IMR-90 (cell line): ENCODE data around the gene HAVCR1. TPM values are rescaled to one million over a fixed set of nuclear protein-coding genes. Genes with fewer than 3 reads are reported as not detected.

ENCODE experiments used
- ATAC-seq: fragments of 200-7000 bp; cut with Tn5 transposase; 2 replicates; pipeline ENCODE4 v1.9.1; 2020; ENCODE audit warnings: low read depth, mild to moderate bottlenecking, moderate library complexity
- BruUV-seq: library from RNA; stranded (reverse); fragments of 400-500 nt; replicated peaks from 2 replicates; lab custom pipeline; 2021; lab: Mats Ljungman, UMichigan
- CTCF ChIA-PET: fragments of 300-600 bp; formaldehyde crosslinking; extraction: SDS; loops from one replicate; lab custom pipeline; 2021; ENCODE audit warnings: antibody characterized with exemption; lab: Yijun Ruan, JAX
- POLR2A ChIA-PET: fragments of 300-600 bp; sonication (Branson Sonifier 250); formaldehyde crosslinking; loops from one replicate; lab custom pipeline; 2022; ENCODE audit warnings: antibody characterized with exemption; ENCODE audit not compliant: unreplicated experiment; lab: Charles Lee
- DNase-seq: peaks from one replicate; pipeline ENCODE4 v3.0.0; 2013
- H2AFZ ChIP-seq: replicated peaks from 2 replicates; pipeline ENCODE3; 2013; ENCODE audit warnings: low read length, mild to moderate bottlenecking; ENCODE audit not compliant: poor library complexity
- H2AK5ac ChIP-seq: 2 replicates; pipeline ENCODE4 v1.6.1; 2013; ENCODE audit warnings: low read depth, low read length, inconsistent platforms
- H2AK9ac ChIP-seq: replicated peaks from 2 replicates; pipeline ENCODE3; 2013; ENCODE audit warnings: mild to moderate bottlenecking, low read depth, low read length, moderate library complexity; ENCODE audit not compliant: poor library complexity
- H2BK120ac ChIP-seq: 2 replicates; pipeline ENCODE4 v1.6.1; 2013; ENCODE audit warnings: low read depth, low read length, inconsistent platforms
- H2BK15ac ChIP-seq: 3 replicates; pipeline ENCODE4 v1.6.1; 2013; ENCODE audit warnings: low read depth, low read length, inconsistent platforms
- H2BK20ac ChIP-seq: 2 replicates; pipeline ENCODE4 v1.6.1; 2013; ENCODE audit warnings: low read depth, mild to moderate bottlenecking, inconsistent platforms, low read length, moderate library complexity
- H2BK5ac ChIP-seq: 2 replicates; pipeline ENCODE4 v1.6.1; 2013; ENCODE audit warnings: mild to moderate bottlenecking, low read depth, low read length, inconsistent platforms; ENCODE audit not compliant: poor library complexity, severe bottlenecking
- H3K14ac ChIP-seq: replicated peaks from 2 replicates; pipeline ENCODE4 v1.6.1; 2013; ENCODE audit warnings: low read depth, low read length, inconsistent platforms
- H3K18ac ChIP-seq: 2 replicates; pipeline ENCODE4 v1.6.1; 2013; ENCODE audit warnings: low read depth, low read length, control low read depth
- H3K23ac ChIP-seq: 2 replicates; pipeline ENCODE4 v1.6.1; 2013; ENCODE audit warnings: low read depth, low read length, inconsistent platforms
- H3K27ac ChIP-seq: 2 replicates; pipeline ENCODE4 v1.5.1; 2013; ENCODE audit warnings: mild to moderate bottlenecking, control low read depth, low read length; ENCODE audit not compliant: insufficient read depth
- H3K27me3 ChIP-seq: 2 replicates; pipeline ENCODE4 v1.6.1; 2013; ENCODE audit warnings: low read length; ENCODE audit not compliant: control insufficient read depth, insufficient read depth
- H3K36me3 ChIP-seq: 2 replicates; pipeline ENCODE4 v1.6.1; 2013; ENCODE audit warnings: low read length, mixed read lengths; ENCODE audit not compliant: control insufficient read depth, insufficient read depth
- H3K4ac ChIP-seq: 2 replicates; pipeline ENCODE4 v1.6.1; 2013; ENCODE audit warnings: low read depth, low read length, inconsistent platforms
- H3K4me1 ChIP-seq: 2 replicates; pipeline ENCODE4 v1.6.1; 2013; ENCODE audit warnings: low read length, mixed read lengths; ENCODE audit not compliant: control insufficient read depth, insufficient read depth
- H3K4me2 ChIP-seq: 2 replicates; pipeline ENCODE4 v1.6.1; 2013; ENCODE audit warnings: low read depth, mild to moderate bottlenecking, control low read depth, low read length, moderate library complexity
- H3K4me3 ChIP-seq: 2 replicates; pipeline ENCODE4 v1.5.1; 2013; ENCODE audit warnings: low read depth, mild to moderate bottlenecking, control low read depth, low read length, moderate library complexity; ENCODE audit not compliant: insufficient read depth
- H3K56ac ChIP-seq: 2 replicates; pipeline ENCODE4 v1.6.1; 2013; ENCODE audit warnings: low read length, inconsistent platforms; ENCODE audit not compliant: insufficient read depth; ENCODE audit errors: extremely low read depth
- H3K79me1 ChIP-seq, 2 experiments: 2 replicates each; pipeline ENCODE4 v1.6.1; 2013; ENCODE audit warnings: low read length in 2 of 2, inconsistent platforms in 1 of 2, low read depth in 1 of 2
- H3K9ac ChIP-seq: 2 replicates; pipeline ENCODE4 v1.6.1; 2013; ENCODE audit warnings: low read depth, low read length, control low read depth
- H3K9me1 ChIP-seq: 2 replicates; pipeline ENCODE4 v1.6.1; 2013; ENCODE audit warnings: low read length, inconsistent platforms; ENCODE audit not compliant: insufficient read depth
- H3K9me3 ChIP-seq: 2 replicates; pipeline ENCODE4 v1.6.1; 2013; ENCODE audit warnings: low read length; ENCODE audit not compliant: control insufficient read depth, insufficient read depth
- H4K20me1 ChIP-seq: 2 replicates; pipeline ENCODE4 v1.6.1; 2013; ENCODE audit warnings: low read length, inconsistent platforms; ENCODE audit not compliant: insufficient read depth
- H4K5ac ChIP-seq: 2 replicates; pipeline ENCODE4 v1.6.1; 2013; ENCODE audit warnings: mild to moderate bottlenecking, low read depth, low read length, control low read depth
- H4K8ac ChIP-seq, 2 experiments: 2 replicates each; pipeline ENCODE4 v1.6.1; 2013; ENCODE audit warnings: low read depth in 2 of 2, low read length in 2 of 2, control low read depth in 1 of 2, inconsistent platforms in 1 of 2
- H4K91ac ChIP-seq: 2 replicates; pipeline ENCODE4 v1.6.1; 2013; ENCODE audit warnings: low read depth, low read length, inconsistent platforms; ENCODE audit not compliant: insufficient read depth
- BHLHE40 ChIP-seq: fragments of 150-350 bp; IDR thresholded peaks from 2 replicates; pipeline ENCODE4 v1.6.1; 2016; ENCODE audit warnings: mild to moderate bottlenecking, low read depth, low read length
- CEBPB ChIP-seq: IDR thresholded peaks from 2 replicates; pipeline ENCODE4 v1.6.1; 2012; ENCODE audit warnings: low read depth, low read length, improper control_type of control experiment
- ELK1 ChIP-seq: fragments of 150-350 bp; IDR thresholded peaks from 2 replicates; pipeline ENCODE4 v1.6.1; 2016; ENCODE audit warnings: low read depth, mild to moderate bottlenecking, low read length, moderate library complexity, borderline replicate concordance
- FOS ChIP-seq: fragments of 150-350 bp; IDR thresholded peaks from 2 replicates; pipeline ENCODE4 v1.6.1; 2016; ENCODE audit warnings: low read depth, low read length
- MAFK ChIP-seq: IDR thresholded peaks from 2 replicates; pipeline ENCODE4 v1.6.1; 2012; ENCODE audit warnings: low read depth, low read length, improper control_type of control experiment
- MXI1 ChIP-seq: IDR thresholded peaks from 2 replicates; pipeline ENCODE4 v1.6.1; 2012; ENCODE audit warnings: low read depth, mild to moderate bottlenecking, low read length, moderate library complexity, borderline replicate concordance
- NFE2L2 ChIP-seq: fragments of 150-350 bp; IDR thresholded peaks from 2 replicates; pipeline ENCODE4 v1.6.1; 2016; ENCODE audit warnings: low read depth, mild to moderate bottlenecking, low read length
- POLR2A ChIP-seq: IDR thresholded peaks from 2 replicates; pipeline ENCODE4 v1.6.1; 2012; ENCODE audit warnings: mild to moderate bottlenecking, low read depth, low read length
- RAD21 ChIP-seq: IDR thresholded peaks from 2 replicates; pipeline ENCODE4 v1.6.1; 2012; ENCODE audit warnings: low read length, improper control_type of control experiment
- RCOR1 ChIP-seq: IDR thresholded peaks from 2 replicates; pipeline ENCODE4 v1.6.1; 2012; ENCODE audit warnings: mild to moderate bottlenecking, low read length, improper control_type of control experiment; ENCODE audit not compliant: insufficient replicate concordance
- USF2 ChIP-seq: fragments of 150-350 bp; IDR thresholded peaks from 2 replicates; pipeline ENCODE4 v1.6.1; 2017; ENCODE audit warnings: mild to moderate bottlenecking, antibody characterized with exemption, low read length, low read depth
- WGBS, 2 experiments: methylation state at CpG; one replicate each; pipeline versions ENCODE4 v1.1.5 to v1.1.7; 2013; ENCODE audit warnings: missing lambda C conversion rate in 2 of 2; ENCODE audit not compliant: insufficient read length in 1 of 2; ENCODE audit errors: extremely low coverage in 2 of 2; 5-methylcytosine and 5-hydroxymethylcytosine counted together
- dilution Hi-C: fragments of 300-500 bp; cut with HindIII; formaldehyde crosslinking; loops from one replicate; pipeline ENCODE4 v1.14.3; 2018; ENCODE audit warnings: low sequenced_read_pairs; ENCODE audit not compliant: unreplicated experiment
- in situ Hi-C: fragments of 300-500 bp; cut with MboI; formaldehyde crosslinking; loops from 3 replicates; pipeline ENCODE4 v1.14.3; 2019; ENCODE audit warnings: low sequenced_read_pairs, inconsistent platforms, mixed read lengths
- intact Hi-C: fragments of 100-400 bp; cut with micrococcal nuclease; formaldehyde crosslinking; loops from 2 replicates; pipeline ENCODE4 v1.10.0; 2022
- polyA plus RNA-seq, 3 experiments: library from polyadenylated mRNA; depleted of rRNA; stranded (reverse); fragments of >200 nt; gene quantifications; 2 replicates each; pipeline ENCODE4 v1.2.3, GENCODE V29; 2012; ENCODE audit warnings: low replicate concordance in 1 of 3
- total RNA-seq: library from RNA; depleted of rRNA; stranded (reverse); fragments of >200 nt; gene quantifications from 2 replicates; pipeline ENCODE4 v1.2.3, GENCODE V29; 2012

The HAVCR1 gene
- total and polyA plus RNA-seq, 2 of the 4 experiments (the other 2 are of a cell fraction) = not detected

GRCh38 chr5:157022024-157022423, 36.9 kb downstream of the HAVCR1 start:
- Histone ChIP-seq H2BK20ac (no peak overlapping the region), H2AFZ (no peak overlapping the region), H2AK9ac (no peak overlapping the region), H4K91ac (no peak overlapping the region), H3K4me3 (no peak overlapping the region), H3K79me1 (no peaks in the 10 kb centered on the region), H3K9me3 (0 out of 2 replicates have a peak, but pooled peaks cover 2% of the 10 kb centered on the region), H3K4me1 (no peaks in the 10 kb centered on the region), H3K4me2 (no peak overlapping the region), H2BK5ac (no peak overlapping the region), H3K9ac (no peak overlapping the region), H3K56ac (no peak overlapping the region), H2BK120ac (no peak overlapping the region), H2AK5ac (no peak overlapping the region), H3K27ac (no peak overlapping the region), H4K20me1 (no peaks in the 10 kb centered on the region), H3K18ac (no peak overlapping the region), H3K14ac (no peak overlapping the region), H3K27me3 (no peaks in the 10 kb centered on the region), H3K4ac (no peak overlapping the region), H3K23ac (no peak overlapping the region), H3K9me1 (no peaks in the 10 kb centered on the region), H3K36me3 (no peaks in the 10 kb centered on the region), H4K8ac (no peak overlapping the region), H4K5ac (no peak overlapping the region), H2BK15ac (no peak overlapping the region)
- DNase-seq (no peak), ATAC-seq (no peak)
- intact Hi-C loops (no loop called here), dilution Hi-C loops (no loop called here), in situ Hi-C loops (no loop called here)
- TF ChIP-seq RCOR1 (no peak), ELK1 (no peak), FOS (no peak), POLR2A (no peak), RAD21 (no peak), MXI1 (no peak), CEBPB (no peak), NFE2L2 (no peak), MAFK (no peak), BHLHE40 (no peak), USF2 (no peak)
- no TSS peak for BruUV-seq
- CTCF ChIA-PET = no interaction called here
- WGBS, 2 experiments = no CpG with 5 or more reads among the region's 2 CpGs
- POLR2A ChIA-PET = no interaction called here
